HG02763 (cell line): Measurements from ENCODE around the gene PHIP.
"Not testable (repeated sequence)": the region's sequence is repeated elsewhere in the genome, so short reads cannot be mapped to it uniquely, and the experiment has no call there.

ENCODE experiments used
- ATAC-seq: cut with Tn5 transposase; IDR thresholded peaks from one replicate; pipeline ENCODE4 v1.9.1; 2021; ENCODE audit warnings: mild to moderate bottlenecking, moderate library complexity; ENCODE audit not compliant: unreplicated experiment

The PHIP gene

DNA sequence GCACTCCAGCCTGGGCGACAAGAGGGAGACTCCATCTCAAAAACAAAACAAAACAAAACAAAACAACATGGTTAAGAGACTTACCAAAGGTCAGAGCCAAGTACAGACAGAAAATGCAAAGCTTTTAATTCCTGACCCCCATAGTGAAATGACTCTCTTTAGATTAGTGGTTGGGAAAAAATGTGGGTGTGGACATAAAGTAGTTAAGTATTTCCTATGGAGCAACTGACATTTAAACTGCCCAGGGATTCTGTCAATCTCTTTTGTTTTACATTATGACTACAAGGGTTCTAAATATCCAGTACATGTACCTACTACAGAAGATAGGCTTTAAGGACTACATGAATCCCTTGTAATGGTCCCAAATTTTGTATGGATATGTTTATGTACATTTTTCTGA lies 135.6 kb downstream of the PHIP start:
- ATAC-seq: no peak

DNA sequence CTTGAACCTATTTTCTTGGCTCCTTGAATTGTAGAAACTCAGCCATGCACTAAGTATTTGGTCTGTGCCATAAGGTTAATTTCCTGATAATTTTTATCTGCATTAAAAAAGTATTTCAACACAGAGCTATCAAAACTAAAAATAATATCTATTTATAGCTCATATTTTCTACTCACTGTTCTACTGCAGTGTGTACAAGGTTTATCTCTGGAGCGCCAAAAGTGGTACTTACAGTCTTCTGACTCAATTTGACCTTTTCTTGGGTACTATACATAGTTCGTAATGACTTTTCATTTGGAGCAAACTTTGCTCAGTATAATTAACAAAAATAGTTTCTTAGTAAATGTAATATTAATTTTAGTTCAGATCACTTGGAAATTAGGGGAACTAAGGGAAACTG lies 141.5 kb downstream of the PHIP start:
- ATAC-seq: no peak

DNA sequence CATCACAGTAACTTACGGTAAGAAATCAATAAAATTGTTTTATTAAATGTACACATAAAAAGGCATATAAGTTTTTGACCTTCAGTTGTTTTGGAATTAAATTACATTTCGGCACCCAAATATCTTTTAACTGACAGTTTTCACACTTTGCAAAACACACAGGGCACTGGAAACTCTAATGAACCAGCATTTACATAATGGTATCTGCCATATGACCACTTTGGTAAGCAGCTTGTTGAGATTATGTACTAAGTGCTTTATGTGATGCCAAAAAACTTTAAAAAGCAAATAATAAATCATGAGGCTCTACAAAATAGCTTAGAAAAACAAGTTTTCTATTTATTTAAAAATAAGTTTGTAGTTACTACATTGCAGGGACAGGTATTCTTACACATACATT lies 142.5 kb downstream of the PHIP start:
- no peak for ATAC-seq

DNA sequence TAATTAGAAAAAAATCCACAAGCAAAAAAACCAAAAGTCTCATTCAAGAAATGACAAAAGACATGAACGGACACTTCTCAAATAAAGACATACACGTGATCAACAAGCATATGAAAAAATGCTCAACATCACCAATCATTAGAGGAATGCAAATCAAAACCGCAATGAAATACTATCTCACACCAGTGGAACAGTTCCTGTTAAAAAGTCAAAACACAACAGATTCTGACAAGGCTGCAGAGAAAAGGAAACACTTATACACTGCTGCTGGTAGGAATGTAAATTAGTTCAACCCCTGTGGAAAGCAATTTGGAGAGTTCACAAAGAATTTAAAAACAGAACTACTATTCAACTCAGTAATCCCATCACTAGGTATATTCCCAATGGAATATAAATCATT lies 152.7 kb downstream of the PHIP start:
- no peak for ATAC-seq

DNA sequence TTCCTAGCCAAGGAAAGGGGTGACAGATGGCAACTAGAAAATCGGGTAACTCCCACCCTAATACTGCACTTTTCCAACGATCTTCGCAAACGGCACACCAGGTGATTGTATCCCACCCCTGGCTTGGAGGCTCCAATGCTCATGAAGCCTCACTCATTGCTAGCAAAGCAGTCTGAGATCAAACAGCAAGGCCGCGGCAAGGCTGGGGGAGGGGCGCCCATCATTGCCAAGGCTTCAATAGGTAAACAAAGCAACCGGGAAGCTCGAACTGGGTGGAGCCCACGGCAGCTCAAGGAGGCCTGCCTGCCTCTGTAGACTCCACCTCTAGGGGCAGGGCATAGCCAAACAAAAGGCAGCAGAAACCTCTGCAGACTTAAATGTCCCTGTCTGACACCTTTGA lies 156.9 kb downstream of the PHIP start:
- not testable (repeated sequence) for ATAC-seq

DNA sequence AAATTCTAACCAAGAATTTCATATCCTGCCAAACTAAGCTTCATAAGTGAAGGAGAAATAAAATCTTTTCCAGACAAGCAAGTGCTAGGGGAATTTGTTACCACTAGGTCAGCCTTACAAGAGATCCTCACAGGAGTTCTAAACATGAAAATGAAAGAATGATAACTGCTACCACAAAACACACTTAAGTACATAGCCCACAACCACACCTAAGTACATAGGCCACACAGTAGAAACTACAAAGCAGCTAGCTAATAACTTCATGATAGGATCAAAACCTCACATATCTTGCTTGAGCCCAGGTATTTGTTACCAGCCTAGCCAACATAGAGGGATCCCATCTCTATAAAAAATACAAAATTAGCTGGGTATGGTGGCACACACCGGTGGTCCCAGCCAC lies 160.3 kb downstream of the PHIP start:
- ATAC-seq: no peak

DNA sequence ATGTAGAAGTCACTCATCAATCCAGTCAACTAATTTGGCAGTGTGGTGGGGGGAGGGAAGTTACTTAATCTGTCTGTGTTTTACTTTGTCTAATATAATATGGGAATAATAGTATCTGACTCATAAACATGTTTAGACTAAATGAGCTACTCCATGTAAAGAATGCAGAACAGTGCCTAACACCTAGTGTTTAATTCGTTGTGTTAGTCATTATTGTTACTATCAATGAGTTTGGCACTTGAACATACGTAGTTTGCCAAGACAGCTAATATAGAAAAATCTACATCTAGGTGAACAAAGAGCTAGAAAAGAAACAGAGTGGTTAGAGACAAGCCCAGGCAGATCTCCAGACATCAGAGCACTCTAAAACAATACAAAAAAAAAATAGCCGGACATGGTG lies 161.6 kb downstream of the PHIP start:
- no peak for ATAC-seq

DNA sequence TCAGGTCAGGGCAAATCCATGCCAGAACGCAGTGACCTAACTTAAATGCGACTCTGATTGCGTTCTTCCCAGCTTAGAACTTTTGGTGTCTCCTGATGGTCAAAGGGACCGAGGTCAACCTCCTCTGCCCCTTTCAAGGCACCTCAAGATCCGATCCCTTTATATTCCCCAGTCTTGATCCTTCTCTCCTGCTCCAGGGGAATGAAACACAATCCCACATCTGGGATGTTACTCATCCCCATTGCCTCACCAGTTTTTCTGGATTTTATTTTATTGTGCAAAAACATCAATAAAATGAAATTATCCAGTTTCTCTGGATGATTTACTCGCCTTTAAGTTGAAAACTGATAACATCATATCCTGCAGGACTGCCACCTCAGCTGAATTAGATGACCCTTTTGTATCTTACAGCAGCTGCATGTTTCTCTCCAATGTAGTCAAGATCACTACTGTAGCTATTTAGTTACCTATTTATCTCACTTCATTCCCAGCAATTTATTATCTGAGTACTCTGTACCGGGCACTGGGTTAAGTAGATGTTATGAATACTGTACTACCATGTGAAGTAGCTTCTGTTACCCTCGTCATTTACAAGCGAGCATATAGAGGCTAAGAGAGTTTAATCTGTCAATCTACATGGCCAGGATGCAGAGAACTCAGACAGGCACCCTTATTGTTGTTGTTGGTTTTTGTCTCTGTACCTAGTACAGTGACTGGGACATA lies 166.7 kb downstream of the PHIP start:
- ATAC-seq: no peak

DNA sequence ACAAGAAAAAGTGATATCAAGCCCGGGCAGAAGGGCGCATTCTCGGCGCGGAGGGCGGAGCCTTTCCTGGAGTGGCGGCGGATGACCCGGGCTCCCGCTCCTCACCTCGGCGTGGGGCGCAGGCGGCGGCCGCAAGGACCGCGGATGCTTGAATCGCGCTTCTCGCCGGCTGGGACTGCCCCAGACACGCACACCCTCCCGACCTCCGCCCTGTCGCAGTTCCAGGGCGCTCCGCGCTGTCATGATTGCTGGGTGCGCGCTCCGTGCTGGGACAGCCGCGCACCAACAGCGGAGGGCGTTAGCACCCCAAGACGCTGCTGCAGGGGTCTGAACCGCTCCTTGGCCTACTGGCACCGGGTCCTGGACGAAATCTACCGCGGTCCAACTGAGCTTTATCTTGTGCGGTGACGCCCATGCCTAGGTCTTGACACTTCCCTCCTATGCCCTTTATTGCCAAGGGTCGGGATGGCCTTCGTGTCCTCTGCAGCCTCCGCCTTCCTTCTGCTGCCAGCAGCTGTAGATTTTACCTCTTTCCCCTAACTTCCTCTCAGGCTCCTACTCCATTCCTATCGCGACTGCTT lies 167.4 kb downstream of the PHIP start:
- no peak for ATAC-seq

DNA sequence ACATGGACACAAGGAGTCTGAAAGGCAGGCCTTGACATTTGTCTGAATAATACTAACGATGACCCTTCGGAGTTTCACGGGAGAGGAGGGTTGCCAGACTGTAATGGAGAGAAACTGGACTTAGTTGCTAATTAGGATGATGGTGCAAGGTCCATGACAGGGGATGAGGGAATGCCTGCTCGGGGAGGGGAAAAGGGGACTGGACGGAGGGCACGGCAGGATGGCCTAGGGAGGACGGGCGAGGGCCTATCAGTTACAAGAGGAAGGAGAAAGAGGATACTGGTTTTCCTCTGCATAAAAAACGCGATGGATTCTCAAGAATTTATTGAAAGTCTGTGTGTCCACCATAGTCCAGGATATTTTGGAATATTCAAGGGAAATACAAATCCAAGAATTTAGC lies 168.0 kb downstream of the PHIP start:
- ATAC-seq: no peak

DNA sequence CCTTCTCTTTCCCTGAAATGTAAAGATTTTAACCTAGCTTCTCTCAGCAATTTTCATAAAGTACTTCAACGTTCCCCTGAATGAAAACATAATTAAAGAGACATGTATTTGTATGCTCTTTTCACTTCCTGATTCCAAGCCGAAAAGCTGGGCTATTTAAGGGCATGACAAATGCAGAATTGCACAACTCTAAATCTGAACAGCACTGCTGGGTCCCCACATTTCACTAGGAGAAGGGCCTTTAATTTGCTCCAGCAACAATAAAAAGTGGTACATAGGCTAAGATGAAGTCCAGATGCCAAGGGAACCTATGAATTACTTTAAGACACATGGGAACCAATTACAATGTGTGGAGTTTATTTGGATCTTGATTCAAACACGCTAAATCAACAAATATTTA lies 168.7 kb downstream of the PHIP start:
- ATAC-seq: no peak

DNA sequence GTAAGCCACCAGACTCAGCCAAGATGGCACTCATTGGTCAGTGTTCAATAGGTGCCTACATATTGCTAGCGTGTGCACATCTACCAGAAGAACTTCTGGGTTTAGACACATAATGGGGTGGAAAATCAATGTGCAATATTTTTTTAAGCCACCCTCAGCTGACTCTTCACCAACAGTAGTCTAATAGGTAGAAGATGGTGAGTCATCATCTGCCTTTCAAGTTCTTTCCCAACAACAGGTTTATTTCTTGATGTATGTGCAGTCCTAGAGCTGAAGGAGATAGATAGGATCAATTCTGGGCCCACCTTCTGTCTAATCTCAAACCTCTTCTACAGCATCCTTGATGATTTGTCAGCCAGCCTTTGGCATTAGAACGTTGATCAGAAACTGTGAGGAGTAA lies 169.4 kb downstream of the PHIP start:
- no peak for ATAC-seq

DNA sequence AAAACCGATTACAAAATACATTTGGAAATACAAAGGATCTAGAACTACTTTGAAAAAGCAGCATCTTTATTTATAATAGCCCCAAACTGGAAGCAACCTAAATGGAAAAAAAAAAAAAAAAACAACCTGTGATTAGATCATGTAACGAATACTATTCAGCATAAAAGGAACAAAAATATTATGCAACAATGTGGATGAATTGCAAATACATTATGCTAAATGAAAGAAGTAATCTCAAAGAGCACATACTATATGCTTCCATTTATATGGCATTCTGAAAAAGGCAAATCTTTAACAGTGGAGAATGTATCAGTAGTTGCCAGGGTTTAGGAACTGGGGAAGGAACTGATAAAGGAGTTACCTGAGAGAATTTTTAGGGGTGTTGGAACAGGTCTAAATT lies 181.8 kb downstream of the PHIP start:
- ATAC-seq: no peak

DNA sequence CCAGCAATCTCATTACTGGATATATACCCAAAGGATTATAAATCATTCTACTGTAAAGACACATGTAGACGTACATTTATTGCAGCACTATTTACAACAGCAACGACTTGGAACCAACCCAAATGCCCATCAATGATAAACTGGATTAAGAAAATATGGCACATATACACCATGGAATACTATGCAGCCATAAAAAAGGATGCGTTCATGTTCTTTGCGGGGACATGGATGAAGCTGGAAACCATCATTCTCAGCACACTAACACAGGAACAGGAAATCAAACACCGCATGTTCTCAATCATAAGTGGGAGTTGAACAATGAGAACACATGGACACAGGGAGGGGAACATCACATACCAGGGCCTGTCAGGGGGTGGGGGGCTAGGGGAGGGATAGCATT lies 188.2 kb downstream of the PHIP start:
- ATAC-seq: not testable (repeated sequence)
